H1 (cell line): ENCODE measurements around the gene GPS2. TPM values are rescaled to one million over a fixed set of nuclear protein-coding genes. Genes with fewer than 3 reads are reported as not detected.

Source experiments
- CTCF ChIA-PET: fragments of 300-600 bp; sonication (Branson Sonifier 250); formaldehyde crosslinking; loops from one replicate; lab custom pipeline; 2021; ENCODE audit not compliant: partially characterized antibody; lab: Charles Lee
- POLR2A ChIA-PET: fragments of 300-600 bp; sonication (Branson Sonifier 250); formaldehyde crosslinking; loops from one replicate; lab custom pipeline; 2021; ENCODE audit warnings: inconsistent platforms; ENCODE audit not compliant: partially characterized antibody; lab: Charles Lee
- DNase-seq, 2 experiments: peaks; one replicate each; pipeline versions ENCODE4 v3.0.0 to v3.0.0-alpha.2; 2010 to 2022; ENCODE audit warnings: low spot score in 2 of 2, low read depth in 1 of 2, mixed read lengths in 1 of 2
- FAIRE-seq: peaks from 2 replicates; lab custom pipeline; 2011; peaks lifted over from hg19 to GRCh38; lab: Jason Lieb, UNC
- H2AFZ ChIP-seq: 2 replicates; pipeline ENCODE4 v1.8.1; 2012; ENCODE audit warnings: low read length, inconsistent platforms
- H2AK5ac ChIP-seq: 2 replicates; pipeline ENCODE4 v1.6.1; 2013; ENCODE audit warnings: low read depth, low read length
- H2BK120ac ChIP-seq: replicated peaks from 2 replicates; pipeline ENCODE3; 2013; ENCODE audit warnings: low read depth, low read length, inconsistent platforms
- H2BK12ac ChIP-seq: 2 replicates; pipeline ENCODE4 v1.6.1; 2013; ENCODE audit warnings: low read depth, low read length
- H2BK15ac ChIP-seq: 2 replicates; pipeline ENCODE4 v1.6.1; 2013; ENCODE audit warnings: low read length
- H2BK20ac ChIP-seq: 2 replicates; pipeline ENCODE4 v1.6.1; 2013; ENCODE audit warnings: low read length
- H2BK5ac ChIP-seq: 2 replicates; pipeline ENCODE4 v1.6.1; 2013; ENCODE audit warnings: low read depth, low read length
- H3K14ac ChIP-seq: 2 replicates; pipeline ENCODE4 v1.6.1; 2013; ENCODE audit warnings: inconsistent platforms; ENCODE audit not compliant: insufficient read length
- H3K18ac ChIP-seq: 2 replicates; pipeline ENCODE4 v1.6.1; 2013; ENCODE audit warnings: low read length; ENCODE audit errors: extremely low read depth
- H3K23ac ChIP-seq: 2 replicates; pipeline ENCODE4 v1.6.1; 2013; ENCODE audit warnings: inconsistent platforms; ENCODE audit not compliant: insufficient read length
- H3K23me2 ChIP-seq: 2 replicates; pipeline ENCODE4 v1.6.1; 2013; ENCODE audit warnings: low read depth, low read length
- H3K27ac ChIP-seq: 2 replicates; pipeline ENCODE4 v1.6.1; 2011; ENCODE audit warnings: low read depth, low read length, inconsistent platforms
- H3K27me3 ChIP-seq, 4 experiments: replicated peaks in 1 of 4; 1 replicate in 1 of 4; 2 replicates in 3 of 4; pipeline versions ENCODE4 v1.6.1 to v1.8.1; 2011 to 2013; ENCODE audit warnings: low read length in 3 of 4, mild to moderate bottlenecking in 3 of 4, inconsistent platforms in 2 of 4, mixed read lengths in 2 of 4, moderate library complexity in 1 of 4; ENCODE audit not compliant: control insufficient read depth in 3 of 4, insufficient read depth in 3 of 4; ENCODE audit errors: extremely low read depth in 1 of 4
- H3K36me3 ChIP-seq, 4 experiments: 2 replicates each; pipeline versions ENCODE4 v1.6.1 to v1.8.1; 2011 to 2013; ENCODE audit warnings: mild to moderate bottlenecking in 4 of 4, low read length in 3 of 4, moderate library complexity in 2 of 4, control low read depth in 1 of 4, inconsistent platforms in 1 of 4; ENCODE audit not compliant: insufficient read depth in 4 of 4, control insufficient read depth in 2 of 4
- H3K4ac ChIP-seq: replicated peaks from 2 replicates; pipeline ENCODE3; 2013; ENCODE audit warnings: low read length, low read depth, mixed read lengths, inconsistent platforms; ENCODE audit not compliant: insufficient read length
- H3K4me1 ChIP-seq, 4 experiments: replicated peaks in 1 of 4; 1 replicate in 1 of 4; 2 replicates in 3 of 4; pipeline versions ENCODE4 v1.6.1 to v1.8.1; 2011 to 2013; ENCODE audit warnings: low read length in 3 of 4, inconsistent platforms in 2 of 4, mixed read lengths in 1 of 4; ENCODE audit not compliant: insufficient read depth in 4 of 4, control insufficient read depth in 3 of 4
- H3K4me2 ChIP-seq, 2 experiments: 2 replicates each; pipeline versions ENCODE4 v1.6.1 to v1.8.1; 2011 to 2013; ENCODE audit warnings: low read depth in 2 of 2, low read length in 2 of 2, control low read depth in 1 of 2, inconsistent platforms in 1 of 2, mild to moderate bottlenecking in 1 of 2; ENCODE audit not compliant: insufficient read depth in 1 of 2
- H3K4me3 ChIP-seq, 4 experiments: fragments of 200-600, 300-600 bp in 1 of 4; sonication (generic), shearing (Covaris generic), sonication (Bioruptor Twin) in 1 of 4; 2 replicates each; pipeline versions ENCODE4 v1.5.1 to v1.8.1; 2011 to 2016; ENCODE audit warnings: low read length in 4 of 4, low read depth in 3 of 4, control low read depth in 2 of 4, inconsistent platforms in 2 of 4, mild to moderate bottlenecking in 2 of 4, mixed read lengths in 1 of 4, moderate library complexity in 1 of 4; ENCODE audit not compliant: insufficient read depth in 2 of 4; ENCODE audit errors: extremely low read depth in 1 of 4
- H3K56ac ChIP-seq: replicated peaks from 2 replicates; pipeline ENCODE3; 2013; ENCODE audit warnings: low read depth, mild to moderate bottlenecking, mixed read lengths, low read length, inconsistent platforms; ENCODE audit not compliant: insufficient read length
- H3K79me1 ChIP-seq: 2 replicates; pipeline ENCODE4 v1.6.1; 2013; ENCODE audit warnings: low read depth, low read length, control low read depth
- H3K79me2 ChIP-seq, 2 experiments: 2 replicates each; pipeline versions ENCODE4 v1.6.1 to v1.8.1; 2012 to 2013; ENCODE audit warnings: low read length in 2 of 2, mild to moderate bottlenecking in 2 of 2, inconsistent platforms in 1 of 2; ENCODE audit not compliant: insufficient read depth in 2 of 2, control insufficient read depth in 1 of 2
- H3K9ac ChIP-seq, 4 experiments: replicated peaks in 1 of 4; 1 replicate in 1 of 4; 2 replicates in 3 of 4; pipeline versions ENCODE4 v1.6.1 to v1.8.1; 2011 to 2013; ENCODE audit warnings: low read depth in 3 of 4, low read length in 3 of 4, control low read depth in 2 of 4, mild to moderate bottlenecking in 2 of 4, moderate library complexity in 2 of 4, inconsistent platforms in 1 of 4; ENCODE audit errors: extremely low read depth in 1 of 4
- H3K9me3 ChIP-seq, 2 experiments: 2 replicates each; pipeline versions ENCODE4 v1.6.1 to v1.8.1; 2012 to 2013; ENCODE audit warnings: mild to moderate bottlenecking in 2 of 2, moderate library complexity in 2 of 2, control low read depth in 1 of 2, inconsistent platforms in 1 of 2, low read depth in 1 of 2, low read length in 1 of 2, mixed read lengths in 1 of 2; ENCODE audit not compliant: insufficient read depth in 2 of 2
- H4K20me1 ChIP-seq, 2 experiments: replicated peaks in 1 of 2; 2 replicates each; pipeline versions ENCODE3 to v1.8.1; 2011 to 2013; ENCODE audit warnings: inconsistent platforms in 2 of 2, low read length in 2 of 2, mild to moderate bottlenecking in 1 of 2; ENCODE audit not compliant: insufficient read depth in 2 of 2, control insufficient read depth in 1 of 2
- H4K5ac ChIP-seq: 2 replicates; pipeline ENCODE4 v1.6.1; 2013; ENCODE audit warnings: low read length, low read depth, mixed read lengths, inconsistent platforms; ENCODE audit not compliant: insufficient read length
- H4K8ac ChIP-seq: 2 replicates; pipeline ENCODE4 v1.8.0; 2013; ENCODE audit warnings: mild to moderate bottlenecking, moderate library complexity, low read length, inconsistent platforms; ENCODE audit not compliant: insufficient read depth; ENCODE audit errors: extremely low read depth
- H4K91ac ChIP-seq: replicated peaks from 2 replicates; pipeline ENCODE3; 2013; ENCODE audit warnings: low read length, mixed read lengths, inconsistent platforms; ENCODE audit not compliant: insufficient read length
- EP300 ChIP-seq, 2 experiments: IDR thresholded peaks; 1 replicate in 1 of 2; 2 replicates in 1 of 2; pipeline ENCODE4 v1.6.1; 2011 to 2012; ENCODE audit warnings: low read depth in 2 of 2, low read length in 2 of 2, mild to moderate bottlenecking in 2 of 2, borderline replicate concordance in 1 of 2, inconsistent platforms in 1 of 2, moderate library complexity in 1 of 2
- JUN ChIP-seq: IDR thresholded peaks from 2 replicates; pipeline ENCODE4 v1.6.1; 2011; ENCODE audit warnings: low read depth, mild to moderate bottlenecking, improper control_type of control experiment, low read length
- SIRT6 ChIP-seq: IDR thresholded peaks from one replicate; pipeline ENCODE4 v1.7.1; 2012; ENCODE audit warnings: low read length, inconsistent platforms
- SIX5 ChIP-seq: IDR thresholded peaks from 2 replicates; pipeline ENCODE4 v1.6.1; 2011; ENCODE audit warnings: mild to moderate bottlenecking, low read depth, low read length
- SP2 ChIP-seq: IDR thresholded peaks from 2 replicates; pipeline ENCODE4 v1.6.1; 2012; ENCODE audit warnings: mild to moderate bottlenecking, low read length, inconsistent platforms
- WGBS, 2 experiments: shearing (Covaris generic) in 1 of 2; methylation state at CpG; one replicate each; pipeline versions ENCODE4 v1.1.6 to v1.1.7; 2013 to 2015; ENCODE audit warnings: low lambda C conversion rate in 2 of 2, mixed read lengths in 2 of 2, inconsistent platforms in 1 of 2, low coverage in 1 of 2, missing lambda C conversion rate in 1 of 2; ENCODE audit not compliant: insufficient replicate concordance in 2 of 2, insufficient coverage in 1 of 2, insufficient read length in 1 of 2; ENCODE audit errors: extremely low coverage in 1 of 2, missing lambda C conversion rate in 1 of 2; 5-methylcytosine and 5-hydroxymethylcytosine counted together
- polyA plus RNA-seq, 7 experiments: library from polyadenylated mRNA; depleted of rRNA in 3 of 7; stranded (reverse) in 5 of 7; unstranded in 2 of 7; fragments of >200 nt in 5 of 7; fragments of 200-250 nt in 2 of 7; gene quantifications; 1 replicate in 5 of 7; 2 replicates in 1 of 7; 4 replicates in 1 of 7; pipeline versions ENCODE4 v1.2.1 to v1.2.3, GENCODE V29; 2011 to 2013; ENCODE audit warnings: missing spikeins in 2 of 7, mixed read lengths in 2 of 7
- total RNA-seq: library from RNA; stranded (reverse); fragmentation: NEBNext Ultra II Directional; extraction: Animal tissue kit (Norgen Biotek cat#: 25700); gene quantifications from 2 replicates; pipeline ENCODE4 v1.2.1, GENCODE V29; 2021

GPS2 gene
- total and polyA plus RNA-seq, 2 of the 8 experiments (the other 6 are each of a cell fraction or from before 2014, with no cell fraction given) = 67.0 to 152 TPM

- Histone ChIP-seq H3K9ac (no peak overlapping the region), H3K27me3 (peaks cover 3 to 11% (median 9%) of the 10 kb centered on the region in 4 experiments), H2AK5ac (no peak overlapping the region), H2BK20ac (no peak overlapping the region), H3K4ac (no peak overlapping the region), H3K4me2 (peak overlapping the region; percentile 65 to 82; a peak in 2 of 4 replicates), H2BK120ac (no peak overlapping the region), H4K8ac (no peak overlapping the region), H3K56ac (no peak overlapping the region), H3K18ac (no peak overlapping the region), H3K4me3 (peak overlapping the region in 1 of 4 experiments; percentile 65; a peak in 4 of 8 replicates), H3K23ac (no peak overlapping the region), H3K79me1 (peaks cover 2% of the 10 kb centered on the region; the same call in 1 of the 2 replicates), H3K79me2 (no peaks in the 10 kb centered on the region), H3K23me2 (peaks cover 2% of the 10 kb centered on the region; the same call in 1 of the 2 replicates), H2BK12ac (no peak overlapping the region), H4K91ac (no peak overlapping the region), H3K27ac (no peak overlapping the region), H2BK5ac (no peak overlapping the region), H2AFZ (no peak overlapping the region), H3K9me3 (no peaks in the 10 kb centered on the region; a peak in 1 of 4 replicates), H3K4me1 (peaks cover 0 to 14% (median 9%) of the 10 kb centered on the region in 4 experiments; a peak in 6 of 7 replicates), H3K36me3 (no peaks in the 10 kb centered on the region), H3K14ac (no peak overlapping the region), H2BK15ac (no peak overlapping the region), H4K20me1 (peaks cover 0 to 9% of the 10 kb centered on the region in 2 experiments), H4K5ac (no peak overlapping the region)
- ChIA-PET POLR2A (interaction anchor here (0.7 to 6.7 kb wide), 12 partner anchors 8 to 72 kb away, joined by 3 to 94 read pairs (median 6); partner anchors contain the start of genes DVL2, GABARAP, GPS2 and PHF23), CTCF (interaction anchor here (1.0 to 5.7 kb wide), 3 partner anchors 11 to 15 kb away, joined by 3 to 46 read pairs (median 3); partner anchors contain the start of gene SLC2A4)
- DNase-seq = no peak
- 93% methylated on average over 11 of the region's 11 CpGs; no CpG with 5 or more reads in 1 of the 2 experiments for WGBS, 2 experiments
- FAIRE-seq = no peak
- no peak for TF ChIP-seq EP300 (IDR thresholded peaks at IDR 0.05; ENCODE audit: borderline replicate concordance in 1 of 2, low read depth in 2 of 2, low read length in 2 of 2)
- TF ChIP-seq JUN = no peak
- TF ChIP-seq SIRT6 = no peak
- TF ChIP-seq SP2 = no peak
- no peak for TF ChIP-seq SIX5
Observed at GRCh38 chr17:7293159-7293558, 22.0 kb downstream of the GPS2 start.
